Measurements from ENCODE around the gene EEA1.

GRCh38 chr12:92871116-92871515 lies 58.0 kb downstream of the EEA1 start:
- no peak for TF ChIP-seq CTCF (tag by site-specific recombination; IDR thresholded peaks at IDR 0.05)
- TF ChIP-seq ZFP3 (tag by site-specific recombination; IDR thresholded peaks at IDR 0.05; ENCODE audit: low read depth), result no peak
- TF ChIP-seq ZBTB49 (tag by site-specific recombination; IDR thresholded peaks at IDR 0.05; ENCODE audit: low read depth), result no peak
- no peak for TF ChIP-seq ZSCAN30 (tag by site-specific recombination; IDR thresholded peaks at IDR 0.05)
- TF ChIP-seq ZNF138 (tag by site-specific recombination; IDR thresholded peaks at IDR 0.05; ENCODE audit: borderline replicate concordance), result no peak
- TF ChIP-seq ZNF354C (tag by site-specific recombination; IDR thresholded peaks at IDR 0.05; ENCODE audit: borderline replicate concordance, low read depth), result no peak
- TF ChIP-seq TSHZ1 (tag by site-specific recombination; IDR thresholded peaks at IDR 0.05; ENCODE audit: borderline replicate concordance), result no peak
- no peak for TF ChIP-seq ZBTB17 (tag by site-specific recombination; IDR thresholded peaks at IDR 0.05)
- no peak for TF ChIP-seq REST (tag by site-specific recombination; IDR thresholded peaks at IDR 0.05)
- no peak for TF ChIP-seq PRDM6 (tag by site-specific recombination; IDR thresholded peaks at IDR 0.05)
- no peak for TF ChIP-seq ZNF623 (tag by site-specific recombination; IDR thresholded peaks at IDR 0.05)
- no peak for TF ChIP-seq KLF1 (tag by site-specific recombination; IDR thresholded peaks at IDR 0.05)
- no peak for TF ChIP-seq SP7 (tag by site-specific recombination; IDR thresholded peaks at IDR 0.05)

Data from HEK293 (cell line).